GM19372 (cell line): ENCODE measurements around the gene PVR.
"Not testable (repeated sequence)": the region's sequence is repeated elsewhere in the genome, so short reads cannot be mapped to it uniquely, and the experiment has no call there.

Source experiments
- ATAC-seq: cut with Tn5 transposase; IDR thresholded peaks from one replicate; pipeline ENCODE4 v1.9.1; 2021; ENCODE audit warnings: mild to moderate bottlenecking, low read depth, moderate library complexity; ENCODE audit not compliant: unreplicated experiment

Gene PVR

GRCh38 chr19:44643605-44644401, at the start of gene PVR:
Gene PVR (plus strand): TSS chr19:44643910. CDS start chr19:44644097, 187 bp downstream.
- no peak for ATAC-seq

GRCh38 chr19:44596428-44597130, 47.1 kb upstream of the PVR start:
- no peak for ATAC-seq

GRCh38 chr19:44597131-44597491, 46.6 kb upstream of the PVR start:
- no peak for ATAC-seq

- no peak for ATAC-seq
Measured at GRCh38 chr19:44598355-44598754, 45.4 kb upstream of the PVR start.

- ATAC-seq, result no peak
Measured at GRCh38 chr19:44598880-44599279, 44.8 kb upstream of the PVR start.

- ATAC-seq, result no peak
Measured at GRCh38 chr19:44600466-44600865, 43.2 kb upstream of the PVR start.

- no peak for ATAC-seq
Measured at GRCh38 chr19:44602081-44602480, 41.6 kb upstream of the PVR start.

- ATAC-seq, result no peak
Measured at GRCh38 chr19:44603201-44603945, 40.3 kb upstream of the PVR start.

- ATAC-seq, result no peak
Measured at GRCh38 chr19:44604241-44604640, 39.5 kb upstream of the PVR start.

GRCh38 chr19:44605547-44605946, 38.2 kb upstream of the PVR start:
- no peak for ATAC-seq

GRCh38 chr19:44607049-44607448, 36.7 kb upstream of the PVR start:
- ATAC-seq, result no peak

- ATAC-seq, result no peak
Measured at GRCh38 chr19:44607917-44608316, 35.8 kb upstream of the PVR start.

GRCh38 chr19:44608391-44608821, 35.3 kb upstream of the PVR start:
- ATAC-seq, result no peak

- ATAC-seq, result no peak
Measured at GRCh38 chr19:44609219-44609618, 34.5 kb upstream of the PVR start.

- not testable (repeated sequence) for ATAC-seq
Measured at GRCh38 chr19:44610497-44610896, 33.2 kb upstream of the PVR start.

GRCh38 chr19:44611812-44612295, 31.9 kb upstream of the PVR start:
- no peak for ATAC-seq

GRCh38 chr19:44613295-44614178, 30.2 kb upstream of the PVR start, which contains the start of gene IGSF23:
Gene IGSF23 (plus strand): TSS chr19:44613563. CDS start chr19:44613646, 83 bp downstream.
- ATAC-seq, result no peak

GRCh38 chr19:44614313-44614712, 29.4 kb upstream of the PVR start:
- no peak for ATAC-seq

- no peak for ATAC-seq
Measured at GRCh38 chr19:44615863-44616247, 27.9 kb upstream of the PVR start.
